ENCODE measurements around the gene CCL26.

CCL26 gene

GRCh38 chr7:75772081-75773077 lies at the start of gene CCL26:
Gene CCL26, minus strand, starts transcription at chr7:75772211. Its CDS starts 35 bp downstream, at chr7:75772176.
- DNase-seq (ENCODE audit: low read depth) = no peak

GRCh38 chr7:75820688-75821087 lies 48.7 kb upstream of the CCL26 start:
- no peak for DNase-seq (ENCODE audit: low read depth)

- DNase-seq (ENCODE audit: low read depth) = no peak
Measured at GRCh38 chr7:75819711-75820110, 47.7 kb upstream of the CCL26 start.

- DNase-seq (ENCODE audit: low read depth) = no peak
Measured at GRCh38 chr7:75818472-75818871, 46.5 kb upstream of the CCL26 start.

GRCh38 chr7:75817116-75817515 lies 45.1 kb upstream of the CCL26 start:
- DNase-seq (ENCODE audit: low read depth) = no peak

GRCh38 chr7:75815418-75816064 lies 43.5 kb upstream of the CCL26 start:
- no peak for DNase-seq (ENCODE audit: low read depth)

- DNase-seq (ENCODE audit: low read depth) = no peak
Measured at GRCh38 chr7:75814407-75814947, 42.5 kb upstream of the CCL26 start.

GRCh38 chr7:75813781-75814236 lies 41.8 kb upstream of the CCL26 start, which contains the start of gene CCL24:
Gene CCL24, minus strand, starts transcription at chr7:75813806. Its CDS starts 91 bp downstream, at chr7:75813715.
- DNase-seq (ENCODE audit: low read depth) = no peak

- no peak for DNase-seq (ENCODE audit: low read depth)
Measured at GRCh38 chr7:75813084-75813483, 41.1 kb upstream of the CCL26 start.

- DNase-seq (ENCODE audit: low read depth) = no peak
Measured at GRCh38 chr7:75811894-75812678, 40.1 kb upstream of the CCL26 start.

- no peak for DNase-seq (ENCODE audit: low read depth)
Measured at GRCh38 chr7:75809396-75809795, 37.4 kb upstream of the CCL26 start.

GRCh38 chr7:75808106-75808505 lies 36.1 kb upstream of the CCL26 start:
- no peak for DNase-seq (ENCODE audit: low read depth)

- DNase-seq (ENCODE audit: low read depth) = no peak
Measured at GRCh38 chr7:75807452-75807851, 35.4 kb upstream of the CCL26 start.

GRCh38 chr7:75806560-75807307 lies 34.7 kb upstream of the CCL26 start:
- no peak for DNase-seq (ENCODE audit: low read depth)

- no peak for DNase-seq (ENCODE audit: low read depth)
Measured at GRCh38 chr7:75804705-75805104, 32.7 kb upstream of the CCL26 start.

GRCh38 chr7:75804004-75804403 lies 32.0 kb upstream of the CCL26 start:
- no peak for DNase-seq (ENCODE audit: low read depth)

GRCh38 chr7:75802552-75802821 lies 30.5 kb upstream of the CCL26 start:
- no peak for DNase-seq (ENCODE audit: low read depth)

GRCh38 chr7:75798770-75799169 lies 26.8 kb upstream of the CCL26 start:
- DNase-seq (ENCODE audit: low read depth) = no peak

GRCh38 chr7:75796420-75796819 lies 24.4 kb upstream of the CCL26 start:
- DNase-seq (ENCODE audit: low read depth) = no peak

GRCh38 chr7:75795831-75796285 lies 23.8 kb upstream of the CCL26 start:
- DNase-seq (ENCODE audit: low read depth) = no peak

GRCh38 chr7:75793676-75794075 lies 21.7 kb upstream of the CCL26 start:
- DNase-seq (ENCODE audit: low read depth) = no peak

Measured in stimulated activated CD8-positive, alpha-beta memory T cell treated with anti-CD3 and anti-CD28 coated beads, Interleukin-12 subunit alpha, Interleukin-12 subunit beta, amount 100 ng/mL, for 1 hour (primary cell).